ENCODE data around the gene MT1H. TPM values are rescaled to one million over a fixed set of nuclear protein-coding genes. Genes with fewer than 3 reads are reported as not detected.

MT1H gene
- polyA plus RNA-seq, 3 donors, result 0.76 TPM; not detected in 2

DNA sequence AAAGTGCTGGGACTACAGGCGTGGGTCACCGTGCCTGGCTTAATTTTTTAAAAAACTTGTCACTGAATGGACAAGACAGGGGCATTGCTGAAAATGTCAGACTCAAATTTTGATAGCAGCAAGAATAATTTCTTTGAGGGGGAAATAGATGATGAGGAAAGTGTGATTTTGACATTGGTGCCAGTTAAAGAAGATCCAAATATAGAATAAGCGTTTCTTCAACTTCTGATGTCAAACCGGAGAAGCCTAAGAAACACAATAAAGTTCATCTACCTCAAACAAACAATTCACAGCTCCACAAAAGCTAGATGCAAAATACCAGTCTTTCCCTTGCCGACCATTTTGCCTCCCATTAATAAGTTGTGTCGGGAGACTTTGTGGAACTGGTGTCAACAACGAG, 17.1 kb downstream of the MT1H start:
- no peak overlapping the region for H3K4me3 Mint-ChIP-seq
- Histone ChIP-seq H3K4me1 (ENCODE audit: control insufficient read depth in 1 of 2, insufficient read depth in 2 of 2, low read length in 2 of 2) (peaks cover 13 to 17% of the 10 kb centered on the region in 2 donors), H3K4me2 (replicated peaks; ENCODE audit: extremely low read depth, low read length, poor library complexity, severe bottlenecking) (no peak overlapping the region), H4K20me1 (ENCODE audit: insufficient read depth, low read length) (no peaks in the 10 kb centered on the region), H3K36me3 (replicated peaks in 1 of 2; ENCODE audit: control insufficient read depth in 1 of 2, insufficient read depth in 2 of 2, low read length in 2 of 2) (no peaks in the 10 kb centered on the region), H3K9ac (ENCODE audit: insufficient read depth, low read length, poor library complexity, severe bottlenecking) (no peak overlapping the region), H3K79me2 (ENCODE audit: insufficient read depth, low read length) (no peaks in the 10 kb centered on the region), H2AFZ (ENCODE audit: insufficient read depth, low read depth, low read length, poor library complexity, severe bottlenecking) (no peak overlapping the region), H3K4me3 (replicated peaks in 1 of 3; ENCODE audit: low read depth in 2 of 3, low read length in 3 of 3) (no peak overlapping the region), H3K9me3 (replicated peaks in 1 of 2; ENCODE audit: control insufficient read depth in 1 of 2, insufficient read depth in 1 of 2, low read length in 2 of 2) (peaks cover 0 to 10% of the 10 kb centered on the region in 2 donors), H3K27ac (ENCODE audit: low read depth in 1 of 2, low read length in 2 of 2) (no peak overlapping the region), H3K27me3 (ENCODE audit: control insufficient read depth in 2 of 2, insufficient read depth in 2 of 2, low read length in 2 of 2) (no peaks in the 10 kb centered on the region)
- H3K9me3 Mint-ChIP-seq, result peaks cover 5 to 23% (median 19%) of the 10 kb centered on the region in 7 donors
- TF ChIP-seq, protein P1, sequence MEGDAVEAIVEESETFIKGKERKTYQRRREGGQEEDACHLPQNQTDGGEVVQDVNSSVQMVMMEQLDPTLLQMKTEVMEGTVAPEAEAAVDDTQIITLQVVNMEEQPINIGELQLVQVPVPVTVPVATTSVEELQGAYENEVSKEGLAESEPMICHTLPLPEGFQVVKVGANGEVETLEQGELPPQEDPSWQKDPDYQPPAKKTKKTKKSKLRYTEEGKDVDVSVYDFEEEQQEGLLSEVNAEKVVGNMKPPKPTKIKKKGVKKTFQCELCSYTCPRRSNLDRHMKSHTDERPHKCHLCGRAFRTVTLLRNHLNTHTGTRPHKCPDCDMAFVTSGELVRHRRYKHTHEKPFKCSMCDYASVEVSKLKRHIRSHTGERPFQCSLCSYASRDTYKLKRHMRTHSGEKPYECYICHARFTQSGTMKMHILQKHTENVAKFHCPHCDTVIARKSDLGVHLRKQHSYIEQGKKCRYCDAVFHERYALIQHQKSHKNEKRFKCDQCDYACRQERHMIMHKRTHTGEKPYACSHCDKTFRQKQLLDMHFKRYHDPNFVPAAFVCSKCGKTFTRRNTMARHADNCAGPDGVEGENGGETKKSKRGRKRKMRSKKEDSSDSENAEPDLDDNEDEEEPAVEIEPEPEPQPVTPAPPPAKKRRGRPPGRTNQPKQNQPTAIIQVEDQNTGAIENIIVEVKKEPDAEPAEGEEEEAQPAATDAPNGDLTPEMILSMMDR (IDR thresholded peaks at IDR 0.05), result no peak
- WGBS (ENCODE audit: insufficient coverage), result 88% methylated on average over 4 of the region's 7 CpGs
- H3K27ac Mint-ChIP-seq, result no peak overlapping the region
- DNase-seq, result no peak
- H3K27me3 Mint-ChIP-seq (ENCODE audit: low read depth in 3 of 3), result peaks cover 2 to 20% (median 6%) of the 10 kb centered on the region in 3 donors
- intact Hi-C loops (cut with micrococcal nuclease), result no loop called here
- peaks cover 21% of the 10 kb centered on the region for H3K4me1 Mint-ChIP-seq
- peaks cover 7 to 8% of the 10 kb centered on the region in 2 donors for H3K36me3 Mint-ChIP-seq

DNA sequence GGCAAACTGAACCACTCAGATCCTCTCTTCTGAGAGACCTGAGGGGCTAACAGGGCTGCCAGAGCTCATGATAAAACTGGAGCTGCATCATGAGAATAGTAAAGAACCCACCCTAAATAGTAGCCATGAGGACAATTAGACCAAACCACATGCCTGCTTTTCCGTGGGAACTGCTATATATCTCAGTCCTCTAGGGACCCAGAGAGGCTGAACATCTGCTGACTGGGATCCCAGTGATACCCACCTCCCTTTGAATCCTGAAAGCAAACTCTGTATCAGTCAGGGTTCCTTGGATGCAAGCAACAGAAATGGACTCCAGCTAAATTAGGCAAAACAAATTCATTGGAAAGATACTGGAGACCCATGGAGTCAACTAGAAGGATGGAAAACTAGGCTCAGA, 19.1 kb downstream of the MT1H start:
- H3K9me3 ChIP-seq (replicated peaks in 1 of 2; ENCODE audit: control insufficient read depth in 1 of 2, insufficient read depth in 1 of 2, low read length in 2 of 2), result peaks cover 0 to 10% of the 10 kb centered on the region in 2 donors
- H3K4me3 Mint-ChIP-seq, result no peak overlapping the region

More for the DNA sequence above, 19.1 kb downstream of the MT1H start:
- H4K20me1 ChIP-seq (ENCODE audit: insufficient read depth, low read length), result no peaks in the 10 kb centered on the region
- peaks cover 3% of the 10 kb centered on the region for H3K4me1 Mint-ChIP-seq
- H3K27ac Mint-ChIP-seq, result no peak overlapping the region
- peaks cover 2 to 20% (median 6%) of the 10 kb centered on the region in 3 donors for H3K27me3 Mint-ChIP-seq (ENCODE audit: low read depth in 3 of 3)
- H3K4me3 ChIP-seq (replicated peaks in 1 of 3; ENCODE audit: low read depth in 2 of 3, low read length in 3 of 3), result no peak overlapping the region
- intact Hi-C loops (cut with micrococcal nuclease), result no loop called here
- no peak for DNase-seq
- no peaks in the 10 kb centered on the region for H3K4me1 ChIP-seq (ENCODE audit: control insufficient read depth in 1 of 2, insufficient read depth in 2 of 2, low read length in 2 of 2)
- no peak overlapping the region for H3K27ac ChIP-seq (ENCODE audit: low read depth in 1 of 2, low read length in 2 of 2)
- H3K4me2 ChIP-seq (replicated peaks; ENCODE audit: extremely low read depth, low read length, poor library complexity, severe bottlenecking), result no peak overlapping the region
- H3K27me3 ChIP-seq (ENCODE audit: control insufficient read depth in 2 of 2, insufficient read depth in 2 of 2, low read length in 2 of 2), result no peaks in the 10 kb centered on the region
- TF ChIP-seq, protein P1 (IDR thresholded peaks at IDR 0.05), result no peak
- no CpG with 5 or more reads among the region's 1 CpG for WGBS (ENCODE audit: insufficient coverage)
- peaks cover 5 to 23% (median 19%) of the 10 kb centered on the region in 7 donors for H3K9me3 Mint-ChIP-seq
- peaks cover 5 to 8% of the 10 kb centered on the region in 2 donors for H3K36me3 Mint-ChIP-seq
- no peaks in the 10 kb centered on the region for H3K79me2 ChIP-seq (ENCODE audit: insufficient read depth, low read length)
- H2AFZ ChIP-seq (ENCODE audit: insufficient read depth, low read depth, low read length, poor library complexity, severe bottlenecking), result no peak overlapping the region
- no peaks in the 10 kb centered on the region for H3K36me3 ChIP-seq (replicated peaks in 1 of 2; ENCODE audit: control insufficient read depth in 1 of 2, insufficient read depth in 2 of 2, low read length in 2 of 2)
- H3K9ac ChIP-seq (ENCODE audit: insufficient read depth, low read length, poor library complexity, severe bottlenecking), result no peak overlapping the region
